ENCODE measurements around the gene TMEM247. TPM values are rescaled to one million over a fixed set of nuclear protein-coding genes. Genes with fewer than 3 reads are reported as not detected.

The TMEM247 gene
- total and polyA plus RNA-seq, 4 donors, result not detected

- H3K9me3 ChIP-seq (ENCODE audit: control insufficient read depth in 4 of 4, low read length in 3 of 4), result no peaks in the 10 kb centered on the region
- H3K4me3 ChIP-seq (ENCODE audit: low read depth in 1 of 3, low read length in 3 of 3), result no peak overlapping the region
- WGBS, result 87% methylated on average over 3 of the region's 3 CpGs
- no peak for DNase-seq (ENCODE audit: low spot score)
- H3K27me3 ChIP-seq (ENCODE audit: control insufficient read depth in 4 of 4, insufficient read depth in 4 of 4, low read length in 3 of 4), result no peaks in the 10 kb centered on the region
- no peak for TF ChIP-seq REST (IDR thresholded peaks at IDR 0.05)
- no peak for TF ChIP-seq RAD21 (IDR thresholded peaks at IDR 0.05)
- no peak for TF ChIP-seq EGR1 (IDR thresholded peaks at IDR 0.05; ENCODE audit: low read depth in 2 of 2)
- TF ChIP-seq FOXA1 (IDR thresholded peaks at IDR 0.05), result no peak
- no peak for TF ChIP-seq ATF3 (IDR thresholded peaks at IDR 0.05)
- TF ChIP-seq RXRA (IDR thresholded peaks at IDR 0.05), result no peak
- no peak for TF ChIP-seq FOXA2 (IDR thresholded peaks at IDR 0.05)
- TF ChIP-seq MAX (IDR thresholded peaks at IDR 0.05), result no peak
- no peak for TF ChIP-seq TAF1 (conservative IDR thresholded peaks at IDR 0.05)
- no peak overlapping the region for H3K9ac ChIP-seq (ENCODE audit: low read depth in 1 of 2, low read length in 2 of 2)
- peaks cover 0 to 6% (median 2%) of the 10 kb centered on the region in 4 donors for H3K4me1 ChIP-seq (ENCODE audit: control insufficient read depth in 4 of 4, insufficient read depth in 4 of 4, low read length in 3 of 4)
- no peak overlapping the region for H3K27ac ChIP-seq (ENCODE audit: low read depth in 1 of 2, low read length in 2 of 2)
- H3K36me3 ChIP-seq (ENCODE audit: control insufficient read depth in 4 of 4, insufficient read depth in 3 of 4, low read depth in 1 of 4, low read length in 3 of 4), result no peaks in the 10 kb centered on the region
Observed at GRCh38 chr2:46486436-46486835, 7.1 kb downstream of the TMEM247 start.

- Histone ChIP-seq H3K4me1 (ENCODE audit: control insufficient read depth in 4 of 4, insufficient read depth in 4 of 4, low read length in 3 of 4) (peaks cover 0 to 6% (median 2%) of the 10 kb centered on the region in 4 donors), H3K36me3 (ENCODE audit: control insufficient read depth in 4 of 4, insufficient read depth in 3 of 4, low read depth in 1 of 4, low read length in 3 of 4) (no peaks in the 10 kb centered on the region), H3K9ac (ENCODE audit: low read depth in 1 of 2, low read length in 2 of 2) (no peak overlapping the region), H3K9me3 (ENCODE audit: control insufficient read depth in 4 of 4, low read length in 3 of 4) (no peaks in the 10 kb centered on the region), H3K27me3 (ENCODE audit: control insufficient read depth in 4 of 4, insufficient read depth in 4 of 4, low read length in 3 of 4) (no peaks in the 10 kb centered on the region), H3K27ac (ENCODE audit: low read depth in 1 of 2, low read length in 2 of 2) (no peak overlapping the region), H3K4me3 (ENCODE audit: low read depth in 1 of 3, low read length in 3 of 3) (no peak overlapping the region)
- no peak for DNase-seq (ENCODE audit: low spot score)
- WGBS, result 77% methylated on average over 8 of the region's 8 CpGs
- TF ChIP-seq HNF4A (conservative IDR thresholded peaks at IDR 0.05), result no peak
- no peak for TF ChIP-seq ATF3 (IDR thresholded peaks at IDR 0.05)
- TF ChIP-seq SP1 (IDR thresholded peaks at IDR 0.05), result peak; percentile 6
- no peak for TF ChIP-seq HNF4G (IDR thresholded peaks at IDR 0.05)
- peak; percentile 88 for TF ChIP-seq NR2F2 (IDR thresholded peaks at IDR 0.05)
- TF ChIP-seq RXRA (IDR thresholded peaks at IDR 0.05), result peak; percentile 32 to 34
- no peak for TF ChIP-seq REST (IDR thresholded peaks at IDR 0.05)
- TF ChIP-seq FOXA1 (IDR thresholded peaks at IDR 0.05), result no peak
Observed at GRCh38 chr2:46487667-46488335, 8.4 kb downstream of the TMEM247 start.
